GM12891 (cell line): Measurements from ENCODE around the gene UBE2Q2.

Experiments used
- PAX5 ChIP-seq: IDR thresholded peaks from 2 replicates; pipeline ENCODE4 v1.6.1; 2011; ENCODE audit warnings: low read length, moderate library complexity, mild to moderate bottlenecking; ENCODE audit not compliant: insufficient read depth, severe bottlenecking
- POLR2A ChIP-seq: IDR thresholded peaks from 2 replicates; pipeline ENCODE4 v1.6.1; 2011; ENCODE audit warnings: low read depth, low read length, control low read depth
- POLR2AphosphoS5 ChIP-seq: IDR thresholded peaks from 2 replicates; pipeline ENCODE4 v1.6.1; 2011; ENCODE audit warnings: low read depth, low read length, control low read depth
- TAF1 ChIP-seq: IDR thresholded peaks from 2 replicates; pipeline ENCODE4 v1.6.1; 2011; ENCODE audit warnings: low read depth, low read length, control low read depth

DNA sequence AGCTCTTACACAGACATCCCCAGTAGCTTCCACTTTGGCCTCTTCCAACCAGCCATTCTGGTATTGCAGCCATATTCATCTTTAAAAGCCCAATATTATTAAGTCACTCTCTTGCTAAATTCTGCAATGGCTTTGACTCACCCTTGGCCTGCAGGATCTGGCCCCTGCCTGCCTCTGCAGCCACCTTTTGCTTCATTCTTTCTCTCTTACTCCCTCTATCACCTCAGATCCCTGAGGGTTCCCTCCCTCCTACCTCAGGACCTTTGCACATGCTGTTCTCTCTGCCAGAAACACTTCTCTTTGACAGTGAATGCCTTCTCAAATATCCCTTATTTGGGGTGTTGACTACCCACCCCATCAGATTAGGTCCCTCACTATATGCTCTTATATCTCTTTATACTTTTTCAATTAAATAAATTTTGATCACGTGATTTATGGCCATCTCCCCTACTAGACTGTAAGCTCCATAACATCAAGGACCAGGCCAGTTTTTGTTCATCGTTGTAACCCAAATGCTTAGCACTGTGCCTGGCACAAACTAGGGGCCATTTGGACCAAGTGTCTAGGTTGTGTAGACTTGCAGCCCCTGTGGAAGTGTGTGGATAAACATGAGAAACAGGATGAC lies 32.3 kb upstream of the UBE2Q2 start:
- TF ChIP-seq TAF1 (no peak), POLR2AphosphoS5 (no peak), POLR2A (no peak), PAX5 (no peak)
